Brain microvascular endothelial cell (primary cell): ENCODE measurements around the gene TPH1.

Experiments
- DNase-seq: peaks from one replicate; pipeline ENCODE4 v3.0.0-alpha.2; 2020
- H3K27ac ChIP-seq: fragments of 250-450 bp; sonication (Bioruptor Pico); 2 replicates; pipeline ENCODE4 v1.5.1; 2020; ENCODE audit warnings: mild to moderate bottlenecking, moderate library complexity
- H3K27me3 ChIP-seq: fragments of 250-450 bp; sonication (Bioruptor Pico); replicated peaks from 2 replicates; pipeline ENCODE4 v1.5.1; 2020; ENCODE audit warnings: mild to moderate bottlenecking
- H3K36me3 ChIP-seq: fragments of 250-450 bp; sonication (Bioruptor Pico); replicated peaks from 2 replicates; pipeline ENCODE4 v1.5.1; 2020; ENCODE audit warnings: mild to moderate bottlenecking
- H3K4me3 ChIP-seq: 2 replicates; pipeline ENCODE4 v1.5.1; 2011; ENCODE audit warnings: low read depth, mild to moderate bottlenecking, control low read depth, low read length, moderate library complexity
- in situ Hi-C: cut with HindIII; loops from 2 replicates; pipeline ENCODE4 v1.10.0; 2017; ENCODE audit warnings: low sequenced_read_pairs, low pct_ligation_motif_present
- TF ChIP-seq, protein P1 (sequence below): IDR thresholded peaks from 2 replicates; pipeline ENCODE4 v1.5.1; 2011; ENCODE audit warnings: low read depth, mild to moderate bottlenecking, moderate library complexity, low read length, control low read depth, inconsistent platforms; ENCODE audit errors: missing control alignments

The TPH1 gene

DNA sequence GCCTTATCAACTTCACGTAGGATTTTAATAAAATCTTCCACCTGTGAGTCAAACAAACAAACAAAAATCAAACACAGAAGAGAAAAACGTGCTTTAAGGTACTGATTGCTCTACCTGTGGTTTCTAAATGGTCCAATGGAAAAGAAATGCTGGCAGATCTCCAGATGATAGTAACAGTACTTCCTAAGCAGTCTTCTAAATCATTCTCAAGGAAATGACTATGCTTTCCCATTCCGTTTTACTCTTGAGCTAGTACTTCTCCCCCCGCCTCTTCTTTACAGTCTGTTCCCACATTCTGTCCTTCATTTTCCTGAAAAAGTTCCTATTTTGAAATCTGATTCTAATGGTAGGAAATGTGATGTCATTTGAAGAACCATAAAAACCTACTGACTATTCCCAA, 34.4 kb upstream of the TPH1 start:
- H3K36me3 ChIP-seq = peaks cover 16% of the 10 kb centered on the region
- in situ Hi-C loops = no loop called here
- H3K4me3 ChIP-seq = no peak overlapping the region
- DNase-seq = no peak
- no peak overlapping the region for H3K27ac ChIP-seq
- TF ChIP-seq, protein P1, sequence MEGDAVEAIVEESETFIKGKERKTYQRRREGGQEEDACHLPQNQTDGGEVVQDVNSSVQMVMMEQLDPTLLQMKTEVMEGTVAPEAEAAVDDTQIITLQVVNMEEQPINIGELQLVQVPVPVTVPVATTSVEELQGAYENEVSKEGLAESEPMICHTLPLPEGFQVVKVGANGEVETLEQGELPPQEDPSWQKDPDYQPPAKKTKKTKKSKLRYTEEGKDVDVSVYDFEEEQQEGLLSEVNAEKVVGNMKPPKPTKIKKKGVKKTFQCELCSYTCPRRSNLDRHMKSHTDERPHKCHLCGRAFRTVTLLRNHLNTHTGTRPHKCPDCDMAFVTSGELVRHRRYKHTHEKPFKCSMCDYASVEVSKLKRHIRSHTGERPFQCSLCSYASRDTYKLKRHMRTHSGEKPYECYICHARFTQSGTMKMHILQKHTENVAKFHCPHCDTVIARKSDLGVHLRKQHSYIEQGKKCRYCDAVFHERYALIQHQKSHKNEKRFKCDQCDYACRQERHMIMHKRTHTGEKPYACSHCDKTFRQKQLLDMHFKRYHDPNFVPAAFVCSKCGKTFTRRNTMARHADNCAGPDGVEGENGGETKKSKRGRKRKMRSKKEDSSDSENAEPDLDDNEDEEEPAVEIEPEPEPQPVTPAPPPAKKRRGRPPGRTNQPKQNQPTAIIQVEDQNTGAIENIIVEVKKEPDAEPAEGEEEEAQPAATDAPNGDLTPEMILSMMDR = no peak
- no peaks in the 10 kb centered on the region for H3K27me3 ChIP-seq

DNA sequence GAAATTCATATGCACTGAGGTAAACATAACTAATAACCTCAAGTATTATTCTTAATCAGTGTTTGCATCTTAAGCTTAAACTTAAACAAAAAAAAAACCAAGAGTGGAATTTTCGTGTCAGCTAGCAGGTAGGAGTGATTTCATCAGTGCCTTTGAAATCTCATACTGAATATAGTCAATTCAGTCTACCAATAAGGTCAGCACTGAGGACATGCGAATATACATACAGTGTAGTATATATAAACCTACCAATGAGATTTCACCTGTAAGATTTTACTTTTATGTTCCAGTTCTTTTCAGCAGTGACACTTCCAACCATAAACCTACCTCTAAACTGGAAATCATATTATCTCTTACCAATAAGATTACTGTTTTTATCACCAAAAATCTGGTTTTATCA, 32.8 kb upstream of the TPH1 start:
- H3K36me3 ChIP-seq = peaks cover 16% of the 10 kb centered on the region
- no peak overlapping the region for H3K27ac ChIP-seq
- no peak for DNase-seq
- no peaks in the 10 kb centered on the region for H3K27me3 ChIP-seq
- in situ Hi-C loops = no loop called here
- no peak overlapping the region for H3K4me3 ChIP-seq
- TF ChIP-seq, protein P1 = no peak

DNA sequence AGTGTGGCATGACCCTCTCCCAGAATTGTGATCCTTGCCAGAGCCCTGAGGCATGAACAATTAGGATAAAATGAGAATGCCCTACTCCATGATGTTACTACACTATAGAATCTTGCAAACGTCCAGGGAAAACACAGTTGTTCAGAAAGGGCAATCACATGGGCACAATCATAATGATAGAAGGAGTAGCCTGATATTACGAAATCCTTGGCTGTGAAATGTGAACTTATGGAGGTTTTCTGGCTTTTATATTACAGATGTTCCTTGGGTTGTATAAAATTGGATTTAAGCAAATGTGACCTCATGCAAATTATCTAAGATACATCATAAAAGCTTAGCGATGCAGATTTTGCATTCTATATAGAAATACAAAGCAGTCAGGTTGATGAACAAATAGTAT, 29.4 kb upstream of the TPH1 start:
- DNase-seq = no peak
- H3K4me3 ChIP-seq = no peak overlapping the region
- no peaks in the 10 kb centered on the region for H3K27me3 ChIP-seq
- peaks cover 8% of the 10 kb centered on the region for H3K36me3 ChIP-seq
- H3K27ac ChIP-seq = no peak overlapping the region
- TF ChIP-seq, protein P1 = no peak
- in situ Hi-C loops = no loop called here

DNA sequence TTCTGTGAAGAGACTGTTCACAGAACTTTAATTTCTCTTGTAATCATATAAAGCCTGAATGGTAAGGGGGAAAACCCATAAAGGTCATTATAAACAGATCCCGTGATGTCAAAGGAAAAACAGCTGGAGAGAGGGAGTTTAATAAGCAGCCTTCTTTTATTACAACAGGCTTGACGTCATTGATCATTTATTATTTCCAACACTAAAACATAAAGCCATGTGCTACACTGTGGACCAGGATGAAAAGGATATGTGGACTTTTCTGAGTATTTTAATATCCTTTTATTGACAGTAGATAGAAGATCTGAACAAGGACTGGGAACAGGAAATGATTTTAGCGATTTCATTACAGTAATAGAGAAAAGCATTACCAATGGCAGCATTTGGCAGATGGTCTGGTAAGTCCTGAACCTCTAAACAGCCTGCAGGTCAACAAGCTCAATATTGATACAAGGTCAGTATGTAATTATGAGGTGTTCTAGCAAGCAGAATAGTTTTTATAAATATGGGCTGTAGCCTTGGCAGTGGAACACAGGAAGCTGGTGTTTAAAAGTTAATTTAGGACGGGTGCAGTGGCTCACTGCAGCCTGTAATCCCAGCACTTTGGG, 25.1 kb upstream of the TPH1 start:
- in situ Hi-C loops = no loop called here

DNA sequence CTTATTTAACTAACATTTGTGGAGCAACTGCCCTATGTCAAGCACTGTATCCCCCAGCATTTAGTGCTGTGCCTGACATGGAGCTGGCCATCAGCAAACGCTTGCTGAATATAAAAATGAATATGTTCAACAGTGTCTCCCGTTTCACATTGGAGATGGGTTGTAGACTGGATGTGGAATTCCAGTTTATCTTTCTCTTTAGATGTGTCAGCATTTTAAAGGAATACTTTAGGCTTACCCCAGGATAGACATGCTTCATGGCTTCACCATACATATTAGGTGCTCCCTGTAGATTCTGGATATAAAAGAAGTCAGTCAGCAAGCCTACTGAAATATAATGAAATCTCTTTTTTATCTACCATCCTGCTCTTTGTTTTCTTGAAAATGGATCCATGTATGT, 21.3 kb upstream of the TPH1 start:
- in situ Hi-C loops = no loop called here
- DNase-seq = no peak
- no peaks in the 10 kb centered on the region for H3K27me3 ChIP-seq
- no peak overlapping the region for H3K4me3 ChIP-seq
- H3K36me3 ChIP-seq = no peaks in the 10 kb centered on the region
- no peak overlapping the region for H3K27ac ChIP-seq
- TF ChIP-seq, protein P1 = no peak

More for the DNA sequence above, 25.1 kb upstream of the TPH1 start:
- TF ChIP-seq, protein P1 = no peak
- Histone ChIP-seq H3K4me3 (no peak overlapping the region), H3K36me3 (no peaks in the 10 kb centered on the region), H3K27me3 (no peaks in the 10 kb centered on the region), H3K27ac (no peak overlapping the region)
- DNase-seq = no peak

DNA sequence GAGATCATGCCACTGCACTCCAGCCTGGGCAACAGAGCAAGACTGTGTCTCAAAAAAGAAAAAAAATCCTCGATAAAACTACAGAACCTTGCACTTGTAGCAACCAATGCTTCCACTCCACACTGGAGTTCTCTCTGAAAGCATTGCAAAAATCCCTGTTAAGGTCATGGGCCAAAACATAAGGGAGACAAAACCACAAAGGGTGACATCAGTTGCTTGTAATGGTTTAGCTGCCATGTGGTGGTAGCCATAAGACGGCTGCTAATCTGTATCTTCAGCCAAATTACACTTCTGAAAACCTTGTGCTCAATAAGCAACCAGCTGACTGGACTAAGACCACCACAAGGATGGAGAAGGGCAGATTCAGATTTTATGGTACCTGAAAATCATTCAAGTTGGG, 20.6 kb upstream of the TPH1 start:
- no peaks in the 10 kb centered on the region for H3K36me3 ChIP-seq
- TF ChIP-seq, protein P1 = no peak
- H3K4me3 ChIP-seq = no peak overlapping the region
- in situ Hi-C loops = no loop called here
- no peak overlapping the region for H3K27ac ChIP-seq
- no peak for DNase-seq
- H3K27me3 ChIP-seq = no peaks in the 10 kb centered on the region
